ENCODE data around the gene ZFP36L1.

DNA sequence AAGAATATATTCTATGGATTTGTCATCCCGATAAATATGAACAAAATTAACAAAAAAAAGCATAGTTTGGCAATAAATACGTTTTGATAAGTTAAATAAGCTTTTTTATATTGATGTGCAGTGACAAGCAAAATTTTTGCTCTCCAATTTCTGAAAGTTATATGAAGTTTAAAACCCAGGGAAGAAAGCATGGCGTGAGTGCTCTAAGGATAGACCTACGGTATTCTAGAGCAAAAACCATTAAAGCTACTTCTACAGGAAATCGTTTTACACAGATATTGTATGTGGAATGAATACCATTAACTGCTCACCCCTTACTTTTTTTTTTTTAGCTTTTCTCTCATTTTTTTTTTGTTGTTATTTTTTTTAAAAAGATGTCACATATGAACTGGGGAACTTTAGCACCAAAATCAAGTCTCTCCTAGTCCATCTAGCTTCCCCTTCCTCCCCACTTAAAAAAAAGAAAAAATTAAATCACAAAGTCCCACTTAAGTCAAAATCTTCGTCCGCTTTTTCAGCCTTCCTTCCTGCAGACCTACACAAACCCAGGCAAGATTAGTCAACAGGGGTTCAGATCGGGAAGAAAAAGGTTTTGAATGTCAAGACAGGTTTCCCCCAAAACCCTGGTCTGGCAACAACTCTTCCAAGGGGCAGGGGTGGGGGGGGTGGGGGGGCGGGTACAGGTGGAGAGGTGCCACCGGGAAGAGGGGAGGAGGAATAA, 4.4 kb downstream of the ZFP36L1 start:
- TF ChIP-seq, protein P1, sequence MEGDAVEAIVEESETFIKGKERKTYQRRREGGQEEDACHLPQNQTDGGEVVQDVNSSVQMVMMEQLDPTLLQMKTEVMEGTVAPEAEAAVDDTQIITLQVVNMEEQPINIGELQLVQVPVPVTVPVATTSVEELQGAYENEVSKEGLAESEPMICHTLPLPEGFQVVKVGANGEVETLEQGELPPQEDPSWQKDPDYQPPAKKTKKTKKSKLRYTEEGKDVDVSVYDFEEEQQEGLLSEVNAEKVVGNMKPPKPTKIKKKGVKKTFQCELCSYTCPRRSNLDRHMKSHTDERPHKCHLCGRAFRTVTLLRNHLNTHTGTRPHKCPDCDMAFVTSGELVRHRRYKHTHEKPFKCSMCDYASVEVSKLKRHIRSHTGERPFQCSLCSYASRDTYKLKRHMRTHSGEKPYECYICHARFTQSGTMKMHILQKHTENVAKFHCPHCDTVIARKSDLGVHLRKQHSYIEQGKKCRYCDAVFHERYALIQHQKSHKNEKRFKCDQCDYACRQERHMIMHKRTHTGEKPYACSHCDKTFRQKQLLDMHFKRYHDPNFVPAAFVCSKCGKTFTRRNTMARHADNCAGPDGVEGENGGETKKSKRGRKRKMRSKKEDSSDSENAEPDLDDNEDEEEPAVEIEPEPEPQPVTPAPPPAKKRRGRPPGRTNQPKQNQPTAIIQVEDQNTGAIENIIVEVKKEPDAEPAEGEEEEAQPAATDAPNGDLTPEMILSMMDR (IDR thresholded peaks at IDR 0.05; ENCODE audit: low read length), result no peak
- no peak for TF ChIP-seq EZH2 (IDR thresholded peaks at IDR 0.05; ENCODE audit: borderline replicate concordance, low read length)

Measured in OCI-LY1 (cell line).